HS-5 (cell line): ENCODE results near the gene PPP2R2D.
"Not testable (repeated sequence)": the region's sequence is repeated elsewhere in the genome, so short reads cannot be mapped to it uniquely, and the experiment has no call there.

Source experiments
- DNase-seq: peaks from one replicate; pipeline ENCODE4 v3.0.0-alpha.2; 2012; ENCODE audit warnings: low read depth

Gene PPP2R2D

DNA sequence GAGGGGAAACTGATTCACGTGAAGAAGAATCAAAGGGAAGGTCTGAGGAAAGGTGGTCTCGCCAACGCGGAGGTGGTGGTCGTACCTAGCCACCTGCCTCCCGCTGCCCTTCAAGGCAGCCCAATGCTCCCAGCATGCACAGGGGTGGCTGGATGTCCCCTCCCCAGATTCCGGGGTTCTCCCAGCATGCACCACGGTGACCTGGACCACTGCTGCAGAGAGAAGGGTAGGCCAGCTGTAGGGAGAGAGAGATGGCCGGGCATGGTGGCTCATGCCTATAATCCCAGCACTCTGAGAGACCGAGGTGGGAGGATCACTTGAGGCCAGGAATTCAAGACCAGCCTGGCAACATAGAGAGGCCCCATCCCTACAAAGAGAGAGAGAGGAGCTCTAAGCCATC, 32.4 kb upstream of the PPP2R2D start:
- no peak for DNase-seq

DNA sequence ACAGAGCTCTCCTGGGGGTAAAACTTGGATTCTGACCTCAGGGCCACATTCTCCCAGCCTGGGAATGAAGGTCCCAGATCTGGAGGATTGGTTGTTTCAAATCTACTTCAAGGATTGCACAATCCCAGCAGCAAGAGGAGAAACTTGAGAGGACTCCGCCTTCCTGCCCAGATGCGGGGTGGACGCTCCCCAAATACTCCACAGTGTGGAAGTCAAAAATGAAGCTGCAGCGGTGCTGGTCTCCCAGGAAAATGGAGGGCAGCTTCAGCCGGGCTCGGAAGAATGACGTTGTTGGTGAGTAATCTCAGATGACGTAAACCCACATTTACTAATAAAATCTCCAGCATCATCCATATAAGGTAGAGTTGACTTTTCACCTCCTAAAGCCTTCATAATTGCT, 31.5 kb upstream of the PPP2R2D start:
- DNase-seq = no peak

DNA sequence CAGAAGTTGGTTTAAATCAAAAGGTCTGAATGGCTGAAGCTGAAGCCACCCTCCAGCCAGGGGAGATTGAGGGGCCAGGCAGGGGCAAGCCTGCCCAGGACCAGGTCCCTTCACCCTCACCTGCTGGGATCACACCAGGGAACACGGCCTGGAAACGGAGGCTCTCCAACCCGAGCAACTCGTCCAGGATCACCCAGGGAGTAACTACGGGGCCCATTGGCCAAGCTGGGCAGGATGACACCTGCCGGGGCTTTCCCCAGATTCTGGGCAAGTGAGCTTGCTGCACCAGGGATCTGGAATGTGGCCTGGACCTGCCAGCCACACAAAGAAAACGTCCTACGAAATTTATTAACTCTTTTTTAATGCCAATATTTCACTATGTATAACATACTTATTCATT, 30.4 kb upstream of the PPP2R2D start:
- DNase-seq = no peak

DNA sequence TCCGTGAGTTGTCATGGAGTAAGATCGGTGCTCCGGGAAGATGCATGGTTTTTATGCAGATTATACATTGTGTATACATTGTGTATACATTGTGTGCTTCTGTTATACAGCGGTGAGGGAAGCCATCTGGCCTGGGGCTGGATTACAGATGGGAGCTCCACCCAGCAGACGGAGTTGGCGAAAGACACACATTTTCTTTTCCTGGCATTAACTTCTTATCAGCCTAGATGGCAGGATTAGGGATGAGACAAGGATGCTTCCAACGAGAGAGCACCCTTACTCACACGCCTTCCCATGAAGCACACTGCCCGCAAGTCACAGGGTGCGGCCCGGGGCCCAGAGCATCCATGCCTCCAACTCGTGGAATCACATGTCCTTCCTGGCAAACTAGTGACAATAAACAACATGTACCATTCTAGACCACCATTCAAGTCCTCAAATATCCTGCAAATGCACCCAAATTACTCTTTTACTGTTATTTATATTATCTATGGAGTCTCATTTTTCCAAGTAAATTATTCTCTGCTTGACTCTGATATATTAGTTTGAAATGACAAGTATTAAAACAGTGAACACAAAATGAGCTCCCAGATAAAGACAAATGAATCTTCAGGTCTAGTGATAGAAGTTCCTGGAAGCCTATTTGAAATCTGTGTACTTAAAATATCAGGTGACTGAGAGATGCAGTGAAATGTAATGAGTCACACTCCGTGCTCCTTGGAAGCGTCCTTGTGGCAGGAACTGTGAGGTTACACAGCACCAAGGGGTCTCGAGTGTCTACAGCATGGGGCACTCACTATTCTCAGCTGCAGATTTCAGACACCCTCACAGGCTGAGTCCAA, 29.8 kb upstream of the PPP2R2D start:
- DNase-seq = no peak

DNA sequence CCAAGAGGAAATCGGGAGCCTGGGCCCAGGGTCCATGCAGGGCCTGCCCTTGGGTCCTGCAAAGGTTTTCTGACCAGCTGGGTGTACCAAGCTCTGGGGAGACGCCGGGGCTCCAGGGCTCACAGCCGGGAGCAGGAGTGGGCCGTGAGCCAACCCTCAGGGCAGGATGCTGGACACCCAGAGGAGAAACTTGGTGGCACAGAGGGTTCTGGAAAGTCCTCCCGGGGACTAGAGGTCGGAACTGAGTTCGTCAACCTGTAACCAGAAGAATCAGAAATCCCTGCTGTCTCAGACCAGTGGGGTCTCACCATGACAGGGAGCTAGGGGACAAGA, 29.2 kb upstream of the PPP2R2D start:
- no peak for DNase-seq

DNA sequence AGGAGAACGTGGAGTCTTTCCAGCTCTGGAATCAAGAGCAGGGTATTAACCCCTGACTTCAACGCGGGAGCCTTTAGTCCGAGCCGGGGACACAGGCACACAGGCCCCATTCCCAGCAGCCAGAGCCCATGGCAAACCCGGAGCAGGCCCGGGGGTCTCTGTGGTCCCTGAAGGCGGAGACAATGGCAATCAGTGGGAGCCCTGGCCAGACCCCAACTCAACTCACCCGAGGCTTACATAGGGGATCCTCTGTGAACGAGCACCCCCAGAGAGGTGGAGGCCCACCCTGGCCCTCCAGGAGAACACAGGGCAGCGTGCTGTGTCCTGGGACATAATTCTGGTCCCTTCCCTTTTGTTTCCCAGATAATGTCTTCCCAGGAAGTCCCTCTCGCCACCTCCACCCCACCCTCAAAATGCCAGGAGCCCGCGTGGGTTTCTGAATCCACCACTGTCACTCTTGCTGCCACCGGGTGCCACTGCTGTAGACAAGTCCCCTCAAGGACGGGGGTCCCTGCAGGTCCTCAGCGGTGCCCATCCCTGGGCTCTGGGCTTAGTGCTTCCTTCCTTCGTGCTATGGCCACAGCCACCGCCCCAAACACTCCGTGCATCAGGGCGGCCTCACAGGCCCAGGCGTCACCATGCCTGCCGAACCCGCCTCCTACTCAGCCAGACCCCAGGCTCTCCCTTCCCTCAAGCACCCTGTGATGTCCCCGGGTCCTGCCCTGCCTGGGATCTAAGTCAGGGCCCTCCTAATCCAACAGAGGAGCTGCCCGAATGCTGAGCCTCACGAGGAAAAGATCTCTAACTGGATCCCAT, 28.6 kb upstream of the PPP2R2D start:
- DNase-seq = no peak

DNA sequence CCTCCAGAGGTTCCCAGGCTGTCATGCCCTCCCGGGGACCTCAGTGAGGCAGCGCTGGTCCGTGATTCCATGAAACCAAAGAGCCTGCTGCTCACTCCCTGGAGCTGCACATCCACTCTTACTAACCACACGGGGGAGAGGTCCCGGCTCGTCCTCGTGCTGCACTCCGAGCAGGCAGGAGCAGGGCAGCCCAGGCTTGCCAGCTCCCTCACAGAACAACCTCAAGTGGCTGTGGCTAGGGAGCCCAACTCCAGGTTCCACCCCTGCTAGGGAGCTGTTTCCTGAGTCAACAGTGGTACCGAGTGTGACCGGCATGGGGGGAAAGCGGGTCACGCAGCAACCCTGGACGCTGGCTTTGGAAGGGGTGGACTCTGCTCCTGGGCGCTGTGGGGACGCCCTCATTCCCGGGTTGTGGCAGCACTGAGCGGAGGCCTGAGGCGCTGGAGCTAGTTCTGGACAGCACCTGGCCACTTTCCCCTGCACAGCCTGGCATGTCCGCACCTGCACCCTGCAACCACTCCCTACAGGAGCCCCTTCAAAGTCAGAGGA, 27.9 kb upstream of the PPP2R2D start:
- no peak for DNase-seq

DNA sequence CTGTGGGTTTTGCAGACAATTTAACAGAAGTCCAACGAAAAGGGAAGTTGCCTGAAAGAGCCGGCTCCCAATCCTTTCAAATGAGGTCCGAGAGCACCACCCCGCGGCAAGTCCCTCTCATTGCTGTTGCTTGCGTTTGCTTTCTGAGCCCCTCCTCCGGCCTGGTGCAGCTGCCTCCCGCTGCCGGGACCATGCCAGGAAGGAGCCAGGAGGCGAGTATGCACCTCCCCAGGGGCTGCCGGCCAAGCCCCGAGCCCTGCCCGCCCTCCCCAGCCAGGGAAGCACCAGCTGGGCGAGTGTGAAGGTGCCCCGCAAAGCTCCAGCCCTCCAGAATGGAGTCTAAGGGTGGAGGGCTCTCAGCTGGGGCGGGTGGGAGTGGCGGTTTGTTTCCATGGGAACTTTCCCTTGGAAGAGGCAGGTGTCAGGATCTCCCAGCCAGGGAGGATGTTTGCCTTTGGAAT, 25.8 kb upstream of the PPP2R2D start:
- no peak for DNase-seq

DNA sequence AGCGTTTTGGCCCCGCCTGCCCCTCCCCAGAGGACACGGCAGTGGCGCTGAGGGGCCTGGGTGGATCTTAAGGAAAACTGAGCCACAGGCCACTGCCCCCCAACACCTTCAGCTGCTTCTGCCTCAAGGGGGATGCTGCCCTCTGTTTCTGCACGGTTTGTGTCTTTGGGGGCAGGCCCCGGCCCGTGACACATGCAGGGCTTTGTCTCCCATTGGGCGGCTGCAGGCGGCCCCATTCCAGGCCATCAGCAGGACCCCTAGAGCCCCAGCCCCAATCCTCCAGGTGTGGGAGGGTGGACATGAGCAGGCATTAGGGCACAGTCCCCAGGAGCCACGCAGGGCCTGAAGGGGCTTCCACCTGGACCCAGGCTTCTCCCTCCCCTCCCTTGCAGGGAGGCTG, 25.3 kb upstream of the PPP2R2D start:
- no peak for DNase-seq

DNA sequence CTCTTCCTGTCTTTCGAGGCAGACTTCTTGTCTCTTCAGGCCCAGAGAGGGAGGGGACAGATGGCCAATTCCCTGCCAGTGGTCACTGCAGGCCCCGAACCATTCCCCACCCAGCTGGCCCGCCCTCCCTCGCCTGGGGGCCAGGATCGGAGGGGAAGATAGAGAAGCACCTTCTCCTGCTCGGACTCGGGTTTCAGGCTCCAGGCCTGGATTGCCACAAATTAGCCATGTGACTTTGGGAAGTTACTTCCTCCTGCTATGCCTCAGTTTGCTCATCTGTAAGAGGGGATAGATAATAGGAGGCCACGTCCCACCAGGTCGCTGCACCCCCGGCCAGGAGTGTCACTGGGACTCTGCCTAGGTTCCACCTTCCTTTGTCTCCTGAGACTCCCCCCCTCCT, 24.8 kb upstream of the PPP2R2D start:
- DNase-seq = no peak

DNA sequence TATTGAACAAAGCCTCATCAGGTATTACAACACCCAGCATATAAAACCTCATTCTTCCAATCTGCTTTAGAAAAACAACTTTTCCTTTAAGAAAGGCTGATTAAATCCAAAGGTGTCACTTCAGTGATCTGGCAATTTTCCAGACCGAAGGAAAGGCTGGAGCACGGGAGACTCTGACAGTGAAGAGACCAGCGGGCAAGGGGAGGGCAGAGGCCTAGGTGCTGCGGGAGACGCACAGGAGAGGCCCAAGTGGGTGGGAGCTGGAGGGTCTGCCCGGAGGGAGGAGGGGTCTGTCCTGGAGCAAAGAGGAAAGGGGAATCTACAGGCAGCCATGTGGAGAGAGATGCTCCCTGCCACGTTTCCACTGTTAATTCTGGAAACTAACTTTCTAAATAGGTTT, 24.3 kb upstream of the PPP2R2D start:
- DNase-seq = no peak

DNA sequence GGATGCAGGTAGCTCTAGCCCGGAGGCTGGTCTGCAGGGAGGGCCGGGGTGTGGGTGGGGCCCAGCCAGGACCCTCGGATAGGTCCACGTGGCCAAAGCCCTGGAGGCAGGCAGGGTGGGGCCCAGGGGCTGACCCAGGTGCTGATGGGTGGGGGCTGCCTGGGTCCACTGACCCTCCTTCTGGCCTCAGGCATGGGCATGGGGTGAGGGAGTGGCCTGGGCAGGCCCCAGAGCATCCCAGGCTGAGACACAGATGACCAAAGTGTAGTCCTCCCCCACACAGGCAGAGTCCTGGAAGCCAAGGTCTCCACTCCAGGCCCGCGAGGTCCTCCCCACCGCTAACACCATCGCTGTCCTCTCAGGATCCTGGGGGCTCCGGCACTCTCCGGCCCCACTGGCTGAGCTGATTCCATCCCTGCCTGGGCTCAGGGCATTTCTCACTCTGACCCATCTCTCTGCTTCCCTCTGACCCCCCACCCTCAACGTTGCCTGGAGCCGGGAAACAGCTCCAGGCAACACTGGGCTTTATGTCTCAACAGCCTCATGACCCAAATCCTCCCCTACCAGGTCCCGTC, 20.7 kb upstream of the PPP2R2D start:
- DNase-seq = no peak

DNA sequence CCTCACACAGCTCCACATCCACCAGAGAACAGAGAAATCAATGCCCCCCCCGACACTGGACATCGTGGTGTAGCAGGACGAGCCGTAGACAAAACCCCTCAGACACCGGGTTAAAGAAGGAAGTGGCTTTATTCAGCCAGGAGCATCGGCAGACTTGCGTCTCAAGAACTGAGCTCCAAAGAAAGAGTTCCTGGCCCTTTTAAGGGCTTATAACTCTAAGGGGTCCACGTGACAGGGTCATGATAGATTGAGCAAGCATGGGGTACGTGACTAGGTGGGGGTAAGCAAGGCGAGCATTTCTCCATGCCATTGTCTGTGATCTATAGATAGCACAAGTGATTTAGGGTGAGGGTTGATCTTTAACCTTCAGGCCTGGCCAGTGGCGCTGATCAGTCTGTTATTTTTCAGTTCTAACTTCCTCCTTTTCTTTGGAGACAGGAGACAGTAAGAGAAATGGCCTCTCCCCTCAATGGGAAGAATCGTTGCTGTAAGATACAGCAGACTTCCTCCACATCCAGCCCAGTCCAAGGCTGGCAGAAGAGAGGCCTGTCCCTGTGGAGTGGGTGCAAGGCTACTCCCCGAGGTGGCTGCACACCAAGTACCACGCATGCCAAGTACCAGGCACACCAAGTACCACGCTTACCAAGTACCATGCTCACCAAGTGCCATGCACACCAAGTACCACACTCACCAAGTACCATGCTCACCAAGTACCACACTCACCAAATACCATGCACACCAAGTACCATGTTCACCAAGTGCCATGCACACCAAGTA, 19.5 kb upstream of the PPP2R2D start:
- DNase-seq = no peak

DNA sequence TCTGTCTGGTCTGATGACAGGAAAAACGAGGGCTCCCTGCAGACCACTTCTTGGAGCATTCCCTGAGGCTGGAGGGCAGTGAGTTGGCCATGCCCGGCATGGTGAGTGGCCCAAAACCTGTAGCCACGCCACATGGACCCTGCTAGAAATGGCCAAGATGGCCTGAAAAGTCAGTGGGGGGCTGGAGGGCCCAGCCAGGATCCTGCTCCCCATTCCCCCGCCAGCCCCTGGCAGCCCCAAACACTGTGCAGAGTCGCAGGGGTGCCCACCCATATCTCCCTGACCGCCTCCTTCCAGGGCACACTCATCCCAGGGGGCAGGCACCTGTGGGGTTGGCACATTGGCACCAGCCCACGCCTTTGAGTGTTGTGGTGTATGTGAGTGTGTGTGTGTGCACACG, 18.7 kb upstream of the PPP2R2D start:
- no peak for DNase-seq

DNA sequence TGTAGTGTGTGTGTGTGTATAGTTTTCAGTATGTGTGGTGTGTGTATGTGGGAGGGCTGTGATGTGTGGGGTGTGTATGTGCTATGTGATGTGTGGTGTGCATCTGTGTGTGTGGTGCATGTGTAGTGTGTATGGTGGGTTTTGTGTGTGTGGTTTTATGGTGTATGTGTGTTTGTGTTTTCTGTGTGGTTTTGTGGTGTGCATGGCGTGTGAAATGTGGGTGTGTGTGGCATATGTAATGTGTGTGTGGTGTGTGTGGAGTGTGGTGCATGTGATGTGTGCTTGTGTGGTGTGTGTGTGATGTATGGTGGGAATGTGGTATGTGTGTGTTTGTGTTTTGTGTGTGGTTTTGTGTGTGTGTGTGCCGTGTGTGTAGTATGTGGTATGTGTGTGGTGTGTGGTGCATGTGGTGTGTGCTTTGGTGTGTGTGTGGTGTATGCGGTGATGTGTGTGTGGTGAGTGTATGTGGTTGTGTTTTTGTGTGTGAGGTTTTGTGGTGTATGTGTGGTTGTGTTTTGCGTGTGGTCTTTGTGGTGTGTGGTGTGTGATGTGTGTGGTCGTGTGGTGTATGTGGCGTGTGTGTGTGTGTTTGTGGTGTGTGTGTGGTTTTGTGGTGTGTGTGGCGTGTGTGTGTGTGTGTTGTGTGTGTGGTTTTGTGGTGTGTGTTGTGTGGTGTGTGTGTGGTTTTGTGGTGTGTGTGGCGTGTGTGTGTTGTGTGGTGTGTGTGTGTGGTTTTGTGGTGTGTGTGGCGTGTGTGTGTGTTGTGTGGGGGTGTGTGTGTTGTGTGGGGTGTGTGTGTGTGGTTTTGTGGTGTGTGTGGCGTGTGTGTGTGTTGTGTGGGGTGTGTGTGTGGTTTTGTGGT, 18.0 kb upstream of the PPP2R2D start:
- DNase-seq = no peak

DNA sequence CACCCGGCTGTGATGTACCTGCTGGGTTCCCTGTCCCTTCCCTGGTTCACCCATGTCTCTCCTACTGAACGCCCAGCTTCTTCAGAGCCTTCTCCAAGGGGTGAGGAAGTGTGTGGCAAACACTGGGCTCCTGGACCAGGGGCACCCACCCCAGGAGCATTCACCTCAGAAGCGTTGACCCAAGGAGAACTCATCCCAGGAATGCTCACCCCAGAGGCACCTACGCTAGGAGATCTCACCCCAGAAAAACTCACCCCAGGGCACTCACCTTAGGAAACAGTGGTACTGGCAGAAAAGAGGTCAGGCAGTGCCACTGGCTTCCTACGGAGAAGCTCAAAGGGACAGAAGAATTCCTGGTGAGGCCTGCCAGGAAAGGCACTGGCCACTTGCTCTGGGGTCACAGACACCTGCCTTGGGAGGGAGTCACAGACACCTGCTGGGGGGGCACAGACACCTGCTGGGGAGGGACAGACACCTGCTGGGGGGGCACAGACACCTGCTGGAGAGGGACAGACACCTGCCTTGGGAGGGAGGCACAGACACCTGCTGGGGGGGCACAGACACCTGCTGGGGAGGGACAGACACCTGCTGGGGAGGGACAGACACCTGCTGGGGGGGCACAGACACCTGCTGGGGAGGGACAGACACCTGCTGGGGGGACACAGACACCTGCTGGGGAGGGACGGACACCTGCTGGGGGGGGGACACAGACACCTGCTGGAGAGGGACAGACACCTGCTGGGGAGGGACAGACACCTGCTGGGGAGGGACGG, 17.0 kb upstream of the PPP2R2D start:
- not testable (repeated sequence) for DNase-seq

DNA sequence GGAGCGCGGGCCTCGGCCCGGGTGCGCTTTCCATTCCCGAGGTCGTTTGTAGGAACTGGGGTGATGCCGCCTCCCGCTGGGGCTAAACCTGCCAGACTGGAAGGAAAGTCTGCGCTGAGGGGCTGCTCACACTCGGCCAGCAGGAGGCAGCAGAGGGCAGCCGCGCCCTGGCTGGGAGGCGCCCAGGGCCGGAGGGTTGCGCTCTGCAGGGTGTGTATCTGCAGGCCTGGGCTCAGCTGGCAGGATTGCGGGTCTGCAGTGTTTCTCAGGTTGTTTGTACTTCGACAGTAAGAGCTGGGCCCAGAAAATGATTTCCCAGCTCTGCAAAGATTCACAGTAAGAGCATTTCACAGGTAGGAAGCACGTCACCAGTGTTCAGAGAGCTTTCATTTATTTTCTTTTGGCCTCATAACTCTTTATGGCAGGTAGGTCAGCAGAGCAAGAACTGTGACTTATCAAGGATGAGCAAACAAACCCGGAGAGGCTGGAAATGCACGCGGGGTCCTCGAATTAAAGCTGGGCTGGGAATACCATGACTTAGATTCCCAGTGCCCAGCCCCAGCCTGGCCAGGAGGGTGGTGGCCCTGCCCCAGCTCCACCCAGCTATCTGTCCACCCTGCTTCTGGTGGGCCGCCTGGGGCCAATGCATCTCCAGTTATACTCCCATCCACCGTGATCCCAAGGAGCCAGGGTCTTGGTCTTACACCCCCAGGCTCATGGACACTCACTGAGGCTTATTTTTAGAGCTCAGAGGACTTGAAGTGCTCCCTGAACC, 15.2 kb upstream of the PPP2R2D start:
- no peak for DNase-seq

DNA sequence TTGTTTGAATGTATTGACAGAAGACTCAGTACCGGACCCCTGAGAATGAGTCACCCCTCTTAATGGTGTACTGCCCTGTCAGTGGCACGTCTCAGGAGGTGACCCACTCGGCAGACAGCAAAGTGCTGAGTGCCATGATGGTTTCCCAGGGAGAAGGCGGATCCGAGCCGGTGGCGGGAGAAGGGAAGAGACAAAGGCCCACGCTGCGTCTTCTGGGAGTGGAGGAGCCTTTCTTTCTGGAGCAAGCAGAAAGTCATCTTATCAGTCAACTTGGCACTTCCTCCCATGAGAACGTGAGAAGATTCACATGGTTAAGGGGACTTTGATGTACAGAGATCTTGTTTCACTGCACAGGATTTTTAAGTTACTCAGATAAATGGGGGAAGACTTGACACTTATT, 14.6 kb upstream of the PPP2R2D start:
- DNase-seq = no peak

DNA sequence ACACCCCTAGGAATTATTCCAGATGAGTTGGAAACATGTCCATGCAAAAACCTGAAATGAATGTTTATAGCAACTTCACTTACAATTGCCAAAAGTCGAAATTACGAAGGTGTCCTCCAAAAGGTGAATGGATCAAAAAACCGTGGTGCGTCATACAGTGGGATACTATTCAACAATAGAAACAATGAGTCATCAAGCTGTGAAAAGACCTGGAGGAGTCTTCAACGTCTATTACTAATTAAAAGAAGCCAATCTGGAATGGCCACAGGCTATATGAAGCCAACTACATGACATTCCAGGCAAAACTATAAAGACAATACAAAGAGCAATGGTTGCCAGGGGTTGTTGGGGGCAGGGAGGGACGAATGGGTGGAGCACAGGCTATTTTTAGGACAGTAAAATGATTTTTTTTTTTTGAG, 12.6 kb upstream of the PPP2R2D start:
- no peak for DNase-seq
